GM12878 (cell line): Measurements from ENCODE around the gene TSFM. TPM values are rescaled to one million over a fixed set of nuclear protein-coding genes. Genes with fewer than 3 reads are reported as not detected.

Experiments used
- E2F8 ChIP-seq: fragments of 450-650 bp; IDR thresholded peaks from 2 replicates; pipeline ENCODE4 v1.6.1; 2018; ENCODE audit warnings: mild to moderate bottlenecking, low read depth, moderate library complexity; ENCODE audit not compliant: partially characterized antibody
- GABPA ChIP-seq: IDR thresholded peaks from 2 replicates; pipeline ENCODE4 v1.6.1; 2014; ENCODE audit warnings: antibody characterized with exemption, low read depth, mild to moderate bottlenecking, inconsistent platforms
- HSF1 ChIP-seq: fragments of 150-350 bp; IDR thresholded peaks from 2 replicates; pipeline ENCODE4 v1.6.1; 2014; ENCODE audit warnings: mild to moderate bottlenecking, low read depth, low read length
- IKZF1 ChIP-seq: fragments of 450-650 bp; conservative IDR thresholded peaks from 2 replicates; pipeline ENCODE4 v1.6.1; 2017; ENCODE audit warnings: antibody characterized with exemption, mild to moderate bottlenecking
- IRF3 ChIP-seq: fragments of 450-650 bp; IDR thresholded peaks from 2 replicates; pipeline ENCODE4 v1.6.1; 2014; ENCODE audit warnings: mild to moderate bottlenecking
- LARP7 ChIP-seq: fragments of 450-650 bp; IDR thresholded peaks from 2 replicates; pipeline ENCODE4 v1.6.1; 2017; ENCODE audit warnings: mild to moderate bottlenecking
- MXI1 ChIP-seq: fragments of 150-350 bp; IDR thresholded peaks from 2 replicates; pipeline ENCODE4 v1.6.1; 2011; ENCODE audit warnings: low read depth, mild to moderate bottlenecking, inconsistent platforms, low read length, improper control_type of control experiment
- NFYA ChIP-seq: IDR thresholded peaks from 2 replicates; pipeline ENCODE4 v1.6.1; 2011; ENCODE audit warnings: low read depth, mild to moderate bottlenecking, low read length, improper control_type of control experiment, borderline replicate concordance
- NFYB ChIP-seq: IDR thresholded peaks from 2 replicates; pipeline ENCODE4 v1.6.1; 2011; ENCODE audit warnings: low read depth, mild to moderate bottlenecking, low read length, improper control_type of control experiment, moderate library complexity; ENCODE audit not compliant: insufficient read depth
- RAD21 ChIP-seq: IDR thresholded peaks from 2 replicates; pipeline ENCODE4 v1.6.1; 2011; ENCODE audit warnings: mild to moderate bottlenecking, low read depth, low read length, moderate library complexity; ENCODE audit not compliant: insufficient read depth
- RAD51 ChIP-seq: fragments of 450-650 bp; IDR thresholded peaks from 2 replicates; pipeline ENCODE4 v1.6.1; 2016; ENCODE audit warnings: moderate library complexity, mild to moderate bottlenecking, inconsistent platforms
- SIX5 ChIP-seq: IDR thresholded peaks from 2 replicates; pipeline ENCODE4 v1.6.1; 2011; ENCODE audit warnings: mild to moderate bottlenecking, low read depth, low read length, moderate library complexity; ENCODE audit not compliant: severe bottlenecking
- SMAD5 ChIP-seq: IDR thresholded peaks from 2 replicates; pipeline ENCODE4 v1.6.1; 2016; ENCODE audit warnings: antibody characterized with exemption, low read depth
- WRNIP1 ChIP-seq: IDR thresholded peaks from 2 replicates; pipeline ENCODE4 v1.6.1; 2011; ENCODE audit warnings: low read depth, low read length, improper control_type of control experiment, borderline replicate concordance
- ZBTB33 ChIP-seq: fragments of 450-650 bp; IDR thresholded peaks from 2 replicates; pipeline ENCODE4 v1.6.1; 2017; ENCODE audit warnings: mild to moderate bottlenecking
- ZBTB40 ChIP-seq: fragments of 450-650 bp; IDR thresholded peaks from 2 replicates; pipeline ENCODE4 v1.6.1; 2016; ENCODE audit warnings: mild to moderate bottlenecking, moderate library complexity, borderline replicate concordance
- polyA plus RNA-seq, 11 experiments: library from polyadenylated mRNA; depleted of rRNA in 4 of 11; unstranded in 6 of 11; stranded (reverse) in 5 of 11; fragments of >200 nt; fragmentation: Nextera tagmentation in 4 of 11; fragmentation: Illumina TruSeq in 1 of 11; extraction: Ambion mirVana in 4 of 11; extraction: Trizol in 1 of 11; gene quantifications; 1 replicate in 1 of 11; 2 replicates in 10 of 11; pipeline versions ENCODE4 v1.2.1 to v1.2.3, GENCODE V29; 2011 to 2016; ENCODE audit warnings: inconsistent platforms in 2 of 11, missing spikeins in 2 of 11, low read depth in 1 of 11
- total RNA-seq, 4 experiments: library from RNA; depleted of rRNA in 3 of 4; stranded (reverse); fragments of >200 nt in 3 of 4; fragmentation: Illumina TruSeq in 1 of 4; extraction: Trizol in 1 of 4; gene quantifications; 2 replicates each; pipeline versions ENCODE4 v1.2.1 to v1.2.3, GENCODE V29; 2013 to 2021

Gene TSFM
- total and polyA plus RNA-seq, 10 of the 15 experiments (the other 5 are each of a cell fraction or from before 2014, with no cell fraction given) = 36.7 to 132 (median 45.6) TPM

- TF ChIP-seq ZBTB33 (no peak), LARP7 (peak; percentile 72), RAD51 (no peak), IRF3 (no peak), NFYA (no peak), GABPA (peak; percentile 59; the same call in 1 of the 2 replicates), SMAD5 (peak; percentile 56; the same call in 1 of the 2 replicates), IKZF1 (peak; percentile 82), WRNIP1 (no peak), RAD21 (peak; percentile 27; the same call in 1 of the 2 replicates), NFYB (no peak), SIX5 (peak; percentile 64), ZBTB40 (peak; percentile 36; the same call in 1 of the 2 replicates), E2F8 (peak; percentile 40), HSF1 (peak; percentile 64; the same call in 1 of the 2 replicates), MXI1 (peak; percentile 97)
These were observed at the start of gene TSFM (continued) for GRCh38 chr12:57782608-57783465.
